HEK293 (cell line): ENCODE data around the gene ZNF446.

Experiments used
- GFI1B ChIP-seq: fragments of 450-650 bp; formaldehyde crosslinking; IDR thresholded peaks from 2 replicates; pipeline ENCODE4 v1.5.1; 2016; ENCODE audit warnings: missing biosample characterization, missing genetic modification characterization
- GLIS2 ChIP-seq: fragments of 450-650 bp; formaldehyde crosslinking; IDR thresholded peaks from 2 replicates; pipeline ENCODE4 v1.5.1; 2016; ENCODE audit warnings: missing biosample characterization, missing genetic modification characterization
- IKZF3 ChIP-seq: fragments of 450-650 bp; IDR thresholded peaks from 2 replicates; pipeline ENCODE4 v1.5.0; 2018; ENCODE audit warnings: missing biosample characterization, mild to moderate bottlenecking, missing genetic modification characterization, moderate library complexity
- KLF10 ChIP-seq: fragments of 450-650 bp; IDR thresholded peaks from 2 replicates; pipeline ENCODE4 v1.5.1; 2018; ENCODE audit warnings: missing biosample characterization, mild to moderate bottlenecking, missing genetic modification characterization
- KLF8 ChIP-seq: fragments of 450-650 bp; formaldehyde crosslinking; IDR thresholded peaks from 2 replicates; pipeline ENCODE4 v1.5.1; 2016; ENCODE audit warnings: missing biosample characterization, missing genetic modification characterization
- PBX3 ChIP-seq: sonication (generic); formaldehyde crosslinking; IDR thresholded peaks from 2 replicates; pipeline ENCODE4 v1.8.1; 2022; ENCODE audit warnings: mild to moderate bottlenecking, moderate library complexity, missing genetic modification reagents
- PRDM2 ChIP-seq: fragments of 450-650 bp; formaldehyde crosslinking; IDR thresholded peaks from 2 replicates; pipeline ENCODE4 v1.5.1; 2016; ENCODE audit warnings: missing biosample characterization, missing genetic modification characterization, borderline replicate concordance
- WT1 ChIP-seq: fragments of 450-650 bp; formaldehyde crosslinking; IDR thresholded peaks from 2 replicates; pipeline ENCODE4 v1.5.1; 2016; ENCODE audit warnings: missing biosample characterization, missing genetic modification characterization
- YY1 ChIP-seq: fragments of 450-650 bp; formaldehyde crosslinking; IDR thresholded peaks from 2 replicates; pipeline ENCODE4 v1.5.1; 2018; ENCODE audit warnings: missing biosample characterization, missing genetic modification characterization
- ZBTB17 ChIP-seq: fragments of 450-650 bp; formaldehyde crosslinking; IDR thresholded peaks from 2 replicates; pipeline ENCODE4 v1.5.1; 2016; ENCODE audit warnings: missing biosample characterization, missing genetic modification characterization
- ZBTB26 ChIP-seq: fragments of 450-650 bp; formaldehyde crosslinking; optimal IDR thresholded peaks from 2 replicates; pipeline ENCODE3; 2016; ENCODE audit warnings: missing biosample characterization, mild to moderate bottlenecking, missing genetic modification characterization
- ZNF169 ChIP-seq: fragments of 450-650 bp; formaldehyde crosslinking; IDR thresholded peaks from 2 replicates; pipeline ENCODE4 v1.5.1; 2016; ENCODE audit warnings: missing biosample characterization, missing genetic modification characterization
- ZNF280D ChIP-seq: fragments of 450-650 bp; formaldehyde crosslinking; IDR thresholded peaks from 2 replicates; pipeline ENCODE4 v1.5.1; 2016; ENCODE audit warnings: missing biosample characterization, missing genetic modification characterization
- ZNF394 ChIP-seq: fragments of 450-650 bp; formaldehyde crosslinking; IDR thresholded peaks from 2 replicates; pipeline ENCODE4 v1.5.1; 2016; ENCODE audit warnings: missing biosample characterization, missing genetic modification characterization, mild to moderate bottlenecking, moderate library complexity, borderline replicate concordance
- ZNF514 ChIP-seq: fragments of 450-650 bp; formaldehyde crosslinking; IDR thresholded peaks from 2 replicates; pipeline ENCODE4 v1.5.1; 2016; ENCODE audit warnings: missing biosample characterization, missing genetic modification characterization
- ZNF521 ChIP-seq: fragments of 450-650 bp; formaldehyde crosslinking; IDR thresholded peaks from 2 replicates; pipeline ENCODE4 v1.5.1; 2017; ENCODE audit warnings: missing biosample characterization, mild to moderate bottlenecking, missing genetic modification characterization
- ZNF549 ChIP-seq: fragments of 450-650 bp; IDR thresholded peaks from 2 replicates; pipeline ENCODE4 v1.5.1; 2018; ENCODE audit warnings: missing biosample characterization, missing genetic modification characterization, mild to moderate bottlenecking, inconsistent platforms, moderate library complexity
- ZNF555 ChIP-seq: fragments of 450-650 bp; formaldehyde crosslinking; conservative IDR thresholded peaks from 2 replicates; pipeline ENCODE4 v1.5.1; 2017; ENCODE audit warnings: missing biosample characterization, mild to moderate bottlenecking, missing genetic modification characterization, inconsistent platforms
- ZNF629 ChIP-seq: fragments of 450-650 bp; formaldehyde crosslinking; IDR thresholded peaks from 2 replicates; pipeline ENCODE4 v1.5.1; 2017; ENCODE audit warnings: missing biosample characterization, missing genetic modification characterization
- ZNF645 ChIP-seq: fragments of 450-650 bp; formaldehyde crosslinking; IDR thresholded peaks from 2 replicates; pipeline ENCODE4; 2016; ENCODE audit warnings: missing biosample characterization, missing genetic modification characterization
- ZNF692 ChIP-seq: fragments of 450-650 bp; formaldehyde crosslinking; IDR thresholded peaks from 2 replicates; pipeline ENCODE4 v1.5.1; 2016; ENCODE audit warnings: missing biosample characterization, missing genetic modification characterization
- ZNF776 ChIP-seq: fragments of 450-650 bp; formaldehyde crosslinking; IDR thresholded peaks from 2 replicates; pipeline ENCODE4 v1.5.0; 2017; ENCODE audit warnings: missing biosample characterization, missing genetic modification characterization, borderline replicate concordance
- ZNF777 ChIP-seq: fragments of 450-650 bp; formaldehyde crosslinking; IDR thresholded peaks from 2 replicates; pipeline ENCODE4 v1.5.1; 2017; ENCODE audit warnings: missing biosample characterization, missing genetic modification characterization, borderline replicate concordance
- ZNF785 ChIP-seq: fragments of 450-650 bp; formaldehyde crosslinking; IDR thresholded peaks from 2 replicates; pipeline ENCODE4 v1.5.1; 2016; ENCODE audit warnings: missing biosample characterization, missing genetic modification characterization
- ZSCAN30 ChIP-seq: fragments of 450-650 bp; IDR thresholded peaks from 2 replicates; pipeline ENCODE4 v1.5.1; 2018; ENCODE audit warnings: missing biosample characterization, mild to moderate bottlenecking, missing genetic modification characterization, moderate library complexity

ZNF446 gene

GRCh38 chr19:58466760-58467589, 9.2 kb upstream of the ZNF446 start, which contains the start of gene ZNF324 (continued):
- TF ChIP-seq ZNF776 (tag by site-specific recombination) (no peak), ZNF280D (no peak), GFI1B (no peak), ZNF645 (tag by site-specific recombination) (no peak), KLF10 (tag by site-specific recombination) (peak; percentile 79), ZSCAN30 (tag by site-specific recombination) (peak; percentile 45; the same call in 1 of the 2 replicates), ZNF629 (tag by site-specific recombination) (peak; percentile 37; the same call in 1 of the 2 replicates), PRDM2 (no peak), ZNF785 (no peak), PBX3 (CRISPR knock-in tag) (peak; percentile 92), ZNF549 (tag by site-specific recombination) (no peak), IKZF3 (tag by site-specific recombination) (no peak), ZBTB26 (tag by site-specific recombination) (peak; percentile 84), KLF8 (tag by site-specific recombination) (0 out of 2 replicates have a peak, but pooled peaks have one; percentile 44), ZBTB17 (tag by site-specific recombination) (0 out of 2 replicates have a peak, but pooled peaks have one; percentile 25), ZNF555 (no peak), ZNF692 (peak; percentile 52; the same call in 1 of the 2 replicates), WT1 (tag by site-specific recombination) (no peak), ZNF521 (tag by site-specific recombination) (no peak), GLIS2 (tag by site-specific recombination) (peak; percentile 92), ZNF394 (tag by site-specific recombination) (no peak), ZNF777 (tag by site-specific recombination) (peak; percentile 87), ZNF514 (tag by site-specific recombination) (no peak), YY1 (peak; percentile 62; the same call in 1 of the 2 replicates), ZNF169 (tag by site-specific recombination) (no peak)
